CD4-positive, CD25-positive, alpha-beta regulatory T cell (primary cell): ENCODE measurements around the gene CYLD. TPM values are rescaled to one million over a fixed set of nuclear protein-coding genes. Genes with fewer than 3 reads are reported as not detected.

ENCODE experiments used
- ATAC-seq, 2 donors: fragments of 150-1000 bp; cut with Tn5 transposase; one replicate each; pipeline ENCODE4 v1.10.0; 2021; ENCODE audit warnings: low read depth in 2 of 2, moderate number of reproducible peaks in 2 of 2, moderate library complexity in 1 of 2
- DNase-seq, 3 donors: peaks; one replicate each; pipeline versions ENCODE4 v3.0.0 to v3.0.0-alpha.2; 2012 to 2022; ENCODE audit warnings: mixed read lengths in 1 of 3
- H3K27ac ChIP-seq: one replicate; pipeline ENCODE4 v1.7.0; 2013; ENCODE audit warnings: mild to moderate bottlenecking, low read length; ENCODE audit not compliant: insufficient read depth, poor library complexity, severe bottlenecking
- H3K27me3 ChIP-seq: one replicate; pipeline ENCODE4 v1.7.0; 2013; ENCODE audit warnings: low read length; ENCODE audit not compliant: control insufficient read depth, insufficient read depth
- H3K36me3 ChIP-seq: one replicate; pipeline ENCODE4 v1.7.0; 2013; ENCODE audit warnings: mild to moderate bottlenecking, low read length, moderate library complexity; ENCODE audit not compliant: control insufficient read depth, insufficient read depth
- H3K4me1 ChIP-seq: 2 replicates; pipeline ENCODE4 v1.7.0; 2013; ENCODE audit warnings: mild to moderate bottlenecking, low read length; ENCODE audit not compliant: insufficient read depth, control insufficient read depth, poor library complexity, severe bottlenecking
- H3K4me3 ChIP-seq: one replicate; pipeline ENCODE4 v1.7.0; 2013; ENCODE audit warnings: low read depth, mild to moderate bottlenecking, low read length, moderate library complexity
- H3K9me3 ChIP-seq, 2 experiments: 1 replicate in 1 of 2; 2 replicates in 1 of 2; pipeline ENCODE4 v1.7.0; 2013; ENCODE audit warnings: low read length in 2 of 2, mild to moderate bottlenecking in 1 of 2, moderate library complexity in 1 of 2; ENCODE audit not compliant: control insufficient read depth in 2 of 2
- H3K27ac Mint-ChIP-seq, 3 donors: one replicate each; pipeline ENCODE4 v1.8.0; 2020 to 2022; ENCODE audit warnings: mild to moderate bottlenecking in 3 of 3, mixed read lengths in 3 of 3, moderate library complexity in 2 of 3
- H3K27me3 Mint-ChIP-seq: one replicate; pipeline ENCODE4 v1.8.0; 2022; ENCODE audit warnings: mild to moderate bottlenecking, mixed read lengths
- H3K36me3 Mint-ChIP-seq: one replicate; pipeline ENCODE4 v1.8.0; 2020; ENCODE audit warnings: mixed read lengths
- H3K4me1 Mint-ChIP-seq, 4 donors: one replicate each; pipeline ENCODE4 v1.8.0; 2020 to 2022; ENCODE audit warnings: mixed read lengths in 4 of 4, mild to moderate bottlenecking in 1 of 4
- H3K4me3 Mint-ChIP-seq, 4 donors: one replicate each; pipeline ENCODE4 v1.8.0; 2020 to 2022; ENCODE audit warnings: mild to moderate bottlenecking in 4 of 4, mixed read lengths in 4 of 4, moderate library complexity in 3 of 4
- H3K9me3 Mint-ChIP-seq, 7 donors: one replicate each; pipeline ENCODE4 v1.8.0; 2020 to 2022; ENCODE audit warnings: mixed read lengths in 7 of 7, mild to moderate bottlenecking in 3 of 7, moderate library complexity in 2 of 7
- polyA plus RNA-seq, 4 donors: library from polyadenylated mRNA; unstranded; fragments of 300-500 nt; fragmentation: Illumina TruSeq; gene quantifications; one replicate each; pipeline ENCODE4 v1.2.3, GENCODE V29; 2021
- total RNA-seq: library from RNA; stranded (reverse); gene quantifications from one replicate; pipeline ENCODE4 v1.2.3, GENCODE V29; 2022

The CYLD gene
- total and polyA plus RNA-seq, 5 donors from 2014 or later = 161 to 425 (median 174) TPM

GRCh38 chr16:50826797-50827316, 85.0 kb downstream of the CYLD start:
- Mint-ChIP-seq H3K4me3 (no peak overlapping the region), H3K36me3 (no peaks in the 10 kb centered on the region), H3K27ac (no peak overlapping the region), H3K9me3 (peaks cover 0 to 7% (median 4%) of the 10 kb centered on the region in 7 donors), H3K27me3 (peaks cover 41% of the 10 kb centered on the region), H3K4me1 (peaks cover 0 to 5% (median under 1%) of the 10 kb centered on the region in 4 donors)
- Histone ChIP-seq H3K4me1 (no peaks in the 10 kb centered on the region), H3K9me3 (no peaks in the 10 kb centered on the region), H3K27me3 (peaks cover 24% of the 10 kb centered on the region), H3K36me3 (no peaks in the 10 kb centered on the region), H3K27ac (no peak overlapping the region), H3K4me3 (no peak overlapping the region)
- ATAC-seq (no peak), DNase-seq (no peak)

- Histone ChIP-seq H3K27me3 (peaks cover 24% of the 10 kb centered on the region), H3K27ac (no peak overlapping the region), H3K9me3 (no peaks in the 10 kb centered on the region), H3K36me3 (no peaks in the 10 kb centered on the region), H3K4me3 (no peak overlapping the region), H3K4me1 (no peaks in the 10 kb centered on the region)
- Mint-ChIP-seq H3K27ac (no peak overlapping the region), H3K4me1 (peaks cover 0 to 5% (median under 1%) of the 10 kb centered on the region in 4 donors), H3K36me3 (no peaks in the 10 kb centered on the region), H3K4me3 (no peak overlapping the region), H3K27me3 (peaks cover 48% of the 10 kb centered on the region), H3K9me3 (peaks cover 0 to 10% (median 5%) of the 10 kb centered on the region in 7 donors)
- ATAC-seq = no peak
- DNase-seq = no peak
Measured at GRCh38 chr16:50828164-50828702, 86.3 kb downstream of the CYLD start.

GRCh38 chr16:50830698-50831097, 88.8 kb downstream of the CYLD start:
- Mint-ChIP-seq H3K4me1 (peaks cover 0 to 4% (median under 1%) of the 10 kb centered on the region in 4 donors), H3K4me3 (no peak overlapping the region), H3K27ac (no peak overlapping the region), H3K9me3 (peaks cover 0 to 7% (median 1%) of the 10 kb centered on the region in 7 donors), H3K27me3 (peaks cover 37% of the 10 kb centered on the region), H3K36me3 (no peaks in the 10 kb centered on the region)
- Histone ChIP-seq H3K27ac (no peak overlapping the region), H3K4me1 (no peaks in the 10 kb centered on the region), H3K9me3 (no peaks in the 10 kb centered on the region), H3K27me3 (peaks cover 8% of the 10 kb centered on the region), H3K36me3 (no peaks in the 10 kb centered on the region), H3K4me3 (no peak overlapping the region)
- ATAC-seq (no peak), DNase-seq (no peak)

GRCh38 chr16:50831751-50832150, 89.9 kb downstream of the CYLD start:
- no peaks in the 10 kb centered on the region for H3K36me3 ChIP-seq
- H3K4me3 ChIP-seq = no peak overlapping the region
- Mint-ChIP-seq H3K4me1 (peaks cover 0 to 2% (median 0%) of the 10 kb centered on the region in 4 donors), H3K4me3 (no peak overlapping the region), H3K27ac (no peak overlapping the region), H3K9me3 (peaks cover 0 to 7% (median 1%) of the 10 kb centered on the region in 7 donors), H3K36me3 (no peaks in the 10 kb centered on the region), H3K27me3 (peaks cover 29% of the 10 kb centered on the region)
- no peaks in the 10 kb centered on the region for H3K9me3 ChIP-seq
- H3K4me1 ChIP-seq = no peaks in the 10 kb centered on the region
- ATAC-seq = no peak
- peaks cover 7% of the 10 kb centered on the region for H3K27me3 ChIP-seq
- no peak for DNase-seq
- no peak overlapping the region for H3K27ac ChIP-seq

- Histone ChIP-seq H3K4me3 (no peak overlapping the region), H3K27me3 (peaks cover under 1% of the 10 kb centered on the region), H3K27ac (no peak overlapping the region), H3K36me3 (no peaks in the 10 kb centered on the region), H3K4me1 (no peaks in the 10 kb centered on the region), H3K9me3 (no peaks in the 10 kb centered on the region)
- Mint-ChIP-seq H3K4me3 (no peak overlapping the region), H3K27ac (no peak overlapping the region), H3K4me1 (peaks cover 0 to 2% (median 0%) of the 10 kb centered on the region in 4 donors), H3K27me3 (peaks cover 17% of the 10 kb centered on the region), H3K9me3 (peaks cover 0 to 7% (median 1%) of the 10 kb centered on the region in 7 donors), H3K36me3 (no peaks in the 10 kb centered on the region)
- no peak for DNase-seq
- no peak for ATAC-seq
Measured at GRCh38 chr16:50833929-50834328, 92.0 kb downstream of the CYLD start.

- Mint-ChIP-seq H3K36me3 (no peaks in the 10 kb centered on the region), H3K4me1 (no peaks in the 10 kb centered on the region), H3K9me3 (peaks cover 0 to 5% (median 1%) of the 10 kb centered on the region in 7 donors), H3K27me3 (peaks cover 12% of the 10 kb centered on the region), H3K4me3 (no peak overlapping the region), H3K27ac (peak overlapping the region in 1 of 3 donors; percentile 70)
- H3K27me3 ChIP-seq = no peaks in the 10 kb centered on the region
- H3K36me3 ChIP-seq = no peaks in the 10 kb centered on the region
- ATAC-seq = no peak
- no peak for DNase-seq
- no peaks in the 10 kb centered on the region for H3K9me3 ChIP-seq
- no peak overlapping the region for H3K27ac ChIP-seq
- H3K4me1 ChIP-seq = no peaks in the 10 kb centered on the region
- no peak overlapping the region for H3K4me3 ChIP-seq
Measured at GRCh38 chr16:50834701-50835100, 92.8 kb downstream of the CYLD start.

- no peak overlapping the region for H3K27ac ChIP-seq
- H3K36me3 ChIP-seq = no peaks in the 10 kb centered on the region
- H3K4me3 ChIP-seq = no peak overlapping the region
- no peaks in the 10 kb centered on the region for H3K9me3 ChIP-seq
- Mint-ChIP-seq H3K27me3 (peaks cover 10% of the 10 kb centered on the region), H3K9me3 (peaks cover 0 to 5% (median 1%) of the 10 kb centered on the region in 7 donors), H3K4me1 (peaks cover 0 to 4% (median under 1%) of the 10 kb centered on the region in 4 donors), H3K4me3 (no peak overlapping the region), H3K36me3 (no peaks in the 10 kb centered on the region), H3K27ac (no peak overlapping the region)
- no peaks in the 10 kb centered on the region for H3K4me1 ChIP-seq
- ATAC-seq (no peak), DNase-seq (no peak)
- H3K27me3 ChIP-seq = no peaks in the 10 kb centered on the region
Measured at GRCh38 chr16:50835358-50836060, 93.6 kb downstream of the CYLD start.
